WI38 (cell line): Measurements from ENCODE around the gene UBE4B.

Experiments used
- H3K4me3 ChIP-seq: 2 replicates; pipeline ENCODE4 v1.5.1; 2011; ENCODE audit warnings: low read depth, mild to moderate bottlenecking, control low read depth, low read length
- CTCF ChIP-seq: IDR thresholded peaks from 2 replicates; pipeline ENCODE4 v1.5.1; 2012; ENCODE audit warnings: low read depth, mild to moderate bottlenecking, control low read depth, low read length

UBE4B gene

DNA sequence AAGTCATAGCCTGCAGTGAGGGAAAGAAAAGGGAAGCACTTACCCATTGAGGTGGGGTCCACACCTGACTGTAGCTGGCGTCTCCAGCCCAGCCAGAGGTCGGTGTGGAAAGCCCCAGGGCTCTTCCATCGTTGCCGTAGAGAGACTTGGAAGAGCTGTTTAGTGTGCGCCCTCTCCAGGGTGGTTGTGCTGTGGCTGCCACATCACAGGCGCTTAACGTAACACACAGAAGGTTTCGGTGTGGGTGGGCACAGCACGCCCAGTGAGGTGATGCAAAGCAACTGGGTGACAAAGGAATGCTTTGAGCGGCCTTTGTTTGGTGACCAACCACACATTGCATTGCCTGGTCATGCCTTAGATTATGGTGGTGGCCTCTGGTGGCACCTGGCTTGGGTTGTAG is 140.8 kb downstream of the UBE4B start:
- H3K4me3 ChIP-seq: no peak overlapping the region
- TF ChIP-seq CTCF: no peak

GRCh38 chr1:10177876-10178275 is 145.1 kb downstream of the UBE4B start:
- no peak for TF ChIP-seq CTCF
- H3K4me3 ChIP-seq: no peak overlapping the region

DNA sequence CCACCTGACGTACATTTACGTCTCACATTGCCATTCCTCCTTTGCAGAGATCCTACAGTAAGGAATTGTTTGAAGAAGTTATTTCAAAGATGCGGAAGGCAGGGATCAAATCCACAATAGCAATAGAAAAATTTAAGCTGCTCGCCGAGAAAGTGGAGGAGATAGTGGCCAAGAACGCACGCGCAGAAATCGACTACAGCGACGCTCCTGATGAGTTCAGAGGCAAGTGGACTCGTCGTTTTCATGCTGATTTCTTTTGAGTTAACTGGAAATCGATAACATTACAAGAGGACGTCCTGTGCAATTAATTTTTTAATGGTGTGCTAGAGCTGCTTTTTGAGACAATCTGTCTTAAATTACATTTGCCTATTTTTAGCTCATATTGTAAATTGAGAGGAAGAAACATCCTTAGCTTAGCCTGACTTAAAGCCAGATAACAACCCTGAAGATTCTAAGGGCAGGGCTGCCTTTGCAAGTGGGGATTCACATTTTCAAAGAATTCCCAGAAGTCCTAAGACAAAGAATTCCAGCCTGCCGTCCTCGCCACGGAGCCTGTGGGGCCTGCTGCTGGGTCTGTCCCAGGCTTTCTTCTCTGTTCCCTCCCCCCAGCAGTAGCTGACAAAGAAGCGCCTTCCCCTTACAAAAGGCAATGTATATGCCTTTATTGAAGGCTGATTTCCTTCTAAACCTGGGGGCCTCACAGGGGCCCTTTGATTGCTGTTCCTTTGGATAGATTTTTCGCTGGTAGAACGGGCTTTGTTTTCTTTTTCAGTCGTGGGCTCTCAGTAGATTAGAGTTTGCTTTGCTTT is 146.0 kb downstream of the UBE4B start:
- H3K4me3 ChIP-seq: no peak overlapping the region

GRCh38 chr1:10179406-10180091 is 146.8 kb downstream of the UBE4B start:
- no peak for TF ChIP-seq CTCF
- H3K4me3 ChIP-seq: no peak overlapping the region

More for the DNA sequence above, 146.0 kb downstream of the UBE4B start:
- TF ChIP-seq CTCF: no peak

DNA sequence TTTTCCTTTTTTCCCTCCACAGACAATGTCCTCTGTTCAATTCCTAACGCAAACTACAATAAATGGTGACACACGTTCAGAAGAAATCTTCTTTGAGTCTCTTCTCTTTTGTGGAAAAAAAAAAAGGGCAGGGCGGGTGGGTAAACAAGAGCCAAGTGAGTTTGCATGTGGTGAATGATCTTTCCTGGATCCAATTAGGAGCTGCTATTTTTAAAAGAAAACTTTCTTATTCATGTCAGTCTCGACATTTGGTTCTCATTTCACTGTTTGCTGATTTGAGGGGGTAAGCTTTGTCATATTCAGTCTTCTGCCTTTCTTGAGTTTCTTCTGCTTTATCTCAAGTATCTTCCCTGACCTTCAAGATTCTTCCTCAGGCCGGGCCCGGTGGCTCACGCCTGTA is 148.4 kb downstream of the UBE4B start:
- TF ChIP-seq CTCF: no peak
- H3K4me3 ChIP-seq: no peak overlapping the region

DNA sequence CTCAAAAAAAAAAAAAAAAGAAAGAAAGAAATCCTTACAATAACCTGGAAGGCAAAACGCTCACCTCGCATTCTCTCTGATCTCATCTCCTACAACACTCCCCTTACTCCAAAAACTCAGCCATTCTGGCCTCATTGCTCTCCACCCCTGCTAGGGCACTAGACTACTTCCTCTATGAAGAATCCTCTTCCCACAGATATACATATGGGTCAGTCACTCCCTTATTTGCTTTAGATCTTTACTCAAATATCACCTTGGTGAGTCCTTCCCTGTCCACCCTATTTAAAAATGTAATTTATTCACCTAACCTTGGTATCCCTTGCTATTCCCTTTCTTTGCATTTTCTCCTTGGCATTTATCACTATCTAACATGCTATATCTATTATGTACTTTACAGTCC is 153.0 kb downstream of the UBE4B start:
- TF ChIP-seq CTCF: no peak
- H3K4me3 ChIP-seq: no peak overlapping the region
